OCI-LY3 (cell line): ENCODE results near the gene IPMK.
A peak's percentile ranks its signal among the peaks of the same experiment; 100 is the strongest.

Experiments
- H2AFZ ChIP-seq: fragments of 200-600, 300-600 bp; shearing (Covaris generic); 2 replicates; pipeline ENCODE4 v1.6.0; 2014; ENCODE audit warnings: antibody characterized with exemption, low read depth, low read length
- H3K27ac ChIP-seq: fragments of 200-600, 300-600 bp; sonication (generic); 2 replicates; pipeline ENCODE4 v1.5.1; 2014; ENCODE audit warnings: mild to moderate bottlenecking, low read length, moderate library complexity, mixed read lengths
- H3K27me3 ChIP-seq: fragments of 200-600, 300-600 bp; sonication (generic); 2 replicates; pipeline ENCODE4 v1.6.1; 2014; ENCODE audit warnings: low read depth, low read length, mixed read lengths
- H3K36me3 ChIP-seq: fragments of 200-600, 300-600 bp; sonication (generic); replicated peaks from 2 replicates; pipeline ENCODE3; 2014; ENCODE audit warnings: low read depth, low read length, mixed read lengths
- H3K4me1 ChIP-seq: fragments of 300-600, 200-600 bp; sonication (generic); 2 replicates; pipeline ENCODE4 v1.6.1; 2014; ENCODE audit warnings: low read length, mixed read lengths
- H3K4me2 ChIP-seq: fragments of 200-600, 300-600 bp; sonication (generic); 2 replicates; pipeline ENCODE4 v1.6.1; 2014; ENCODE audit warnings: low read length, mixed read lengths
- H3K4me3 ChIP-seq: fragments of 300-600, 200-600 bp; sonication (generic); 2 replicates; pipeline ENCODE4 v1.5.1; 2014; ENCODE audit warnings: antibody characterized with exemption, mild to moderate bottlenecking, low read length, moderate library complexity
- H3K79me2 ChIP-seq: fragments of 300-600, 200-600 bp; shearing (Covaris generic); 2 replicates; pipeline ENCODE4 v1.6.1; 2014; ENCODE audit warnings: mild to moderate bottlenecking, low read length, mixed read lengths
- H3K9ac ChIP-seq: fragments of 300-600, 200-600 bp; shearing (Covaris generic); 2 replicates; pipeline ENCODE4 v1.6.0; 2014; ENCODE audit warnings: mild to moderate bottlenecking, low read length, moderate library complexity
- H3K9me3 ChIP-seq: fragments of 200-600, 300-600 bp; shearing (Covaris generic); 2 replicates; pipeline ENCODE4 v1.6.1; 2014; ENCODE audit warnings: low read length, mixed read lengths; ENCODE audit not compliant: insufficient read depth
- H4K20me1 ChIP-seq: fragments of 200-600, 300-600 bp; sonication (generic); 2 replicates; pipeline ENCODE4 v1.6.1; 2016; ENCODE audit warnings: low read length, mixed read lengths; ENCODE audit not compliant: insufficient read depth
- CTCF ChIP-seq: fragments of 200-600, 300-600 bp; sonication (generic); IDR thresholded peaks from 2 replicates; pipeline ENCODE4 v1.5.1; 2014; ENCODE audit warnings: antibody characterized with exemption, low read length, low read depth
- EZH2phosphoT487 ChIP-seq: fragments of 200-600 bp; shearing (Covaris generic); IDR thresholded peaks from 2 replicates; pipeline ENCODE4 v1.6.1; 2018; ENCODE audit warnings: antibody characterized with exemption, mixed run types, low read depth

IPMK gene

GRCh38 chr10:58281092-58281752 lies 13.5 kb upstream of the IPMK start:
- Histone ChIP-seq H3K4me1 (peaks cover 29% of the 10 kb centered on the region), H3K4me2 (peak overlapping the region; percentile 68), H3K9me3 (no peaks in the 10 kb centered on the region), H3K27ac (no peak overlapping the region), H3K9ac (no peak overlapping the region), H3K27me3 (no peaks in the 10 kb centered on the region), H2AFZ (no peak overlapping the region), H3K4me3 (no peak overlapping the region), H3K36me3 (peaks cover 3% of the 10 kb centered on the region), H3K79me2 (peaks cover 2% of the 10 kb centered on the region; the same call in 1 of the 2 replicates), H4K20me1 (no peaks in the 10 kb centered on the region)
- TF ChIP-seq EZH2phosphoT487, result no peak
- TF ChIP-seq CTCF, result no peak

GRCh38 chr10:58280477-58280876 lies 12.8 kb upstream of the IPMK start:
- no peak overlapping the region for H3K27ac ChIP-seq
- no peaks in the 10 kb centered on the region for H3K27me3 ChIP-seq
- H3K79me2 ChIP-seq, result peaks cover 2% of the 10 kb centered on the region; the same call in 1 of the 2 replicates
- H3K9ac ChIP-seq, result no peak overlapping the region
- no peaks in the 10 kb centered on the region for H3K9me3 ChIP-seq
- no peak overlapping the region for H3K4me2 ChIP-seq
- no peak overlapping the region for H3K4me3 ChIP-seq
- peaks cover 29% of the 10 kb centered on the region for H3K4me1 ChIP-seq
- H4K20me1 ChIP-seq, result no peaks in the 10 kb centered on the region
- TF ChIP-seq CTCF (no peak), EZH2phosphoT487 (no peak)
- H2AFZ ChIP-seq, result no peak overlapping the region
- H3K36me3 ChIP-seq, result peaks cover 3% of the 10 kb centered on the region

GRCh38 chr10:58278962-58279307 lies 11.2 kb upstream of the IPMK start:
- Histone ChIP-seq H4K20me1 (no peaks in the 10 kb centered on the region), H3K9ac (no peak overlapping the region), H3K27me3 (no peaks in the 10 kb centered on the region), H3K4me2 (no peak overlapping the region), H2AFZ (no peak overlapping the region), H3K9me3 (no peaks in the 10 kb centered on the region), H3K79me2 (peaks cover 13% of the 10 kb centered on the region; the same call in 1 of the 2 replicates), H3K36me3 (peaks cover 3% of the 10 kb centered on the region), H3K27ac (no peak overlapping the region), H3K4me1 (peaks cover 29% of the 10 kb centered on the region), H3K4me3 (no peak overlapping the region)
- TF ChIP-seq EZH2phosphoT487 (no peak), CTCF (no peak)

GRCh38 chr10:58278274-58278961 lies 10.7 kb upstream of the IPMK start:
- Histone ChIP-seq H4K20me1 (no peaks in the 10 kb centered on the region), H2AFZ (no peak overlapping the region), H3K36me3 (peaks cover 3% of the 10 kb centered on the region), H3K4me3 (no peak overlapping the region), H3K9me3 (no peaks in the 10 kb centered on the region), H3K27me3 (no peaks in the 10 kb centered on the region), H3K9ac (no peak overlapping the region), H3K4me1 (peaks cover 29% of the 10 kb centered on the region), H3K27ac (no peak overlapping the region), H3K4me2 (no peak overlapping the region), H3K79me2 (peaks cover 13% of the 10 kb centered on the region; the same call in 1 of the 2 replicates)
- no peak for TF ChIP-seq CTCF
- TF ChIP-seq EZH2phosphoT487, result no peak
